Activated naive CD8-positive, alpha-beta T cell treated with anti-CD3 and anti-CD28 coated beads for 36 hours (primary cell): ENCODE data around the gene GTF3C5. TPM values are rescaled to one million over a fixed set of nuclear protein-coding genes. Genes with fewer than 3 reads are reported as not detected.
"Not testable (repeated sequence)": the region's sequence is repeated elsewhere in the genome, so short reads cannot be mapped to it uniquely, and the experiment has no call there.

Experiments
- DNase-seq: peaks from one replicate; pipeline ENCODE4 v3.0.0; 2021
- H3K27ac Mint-ChIP-seq: one replicate; pipeline ENCODE4 v1.8.0; 2022; ENCODE audit warnings: mild to moderate bottlenecking, moderate library complexity, mixed read lengths
- H3K27me3 Mint-ChIP-seq: one replicate; pipeline ENCODE4 v1.8.0; 2022; ENCODE audit warnings: mild to moderate bottlenecking, mixed read lengths
- H3K36me3 Mint-ChIP-seq: one replicate; pipeline ENCODE4 v1.8.0; 2021; ENCODE audit warnings: mild to moderate bottlenecking, mixed read lengths
- H3K4me1 Mint-ChIP-seq: one replicate; pipeline ENCODE4 v1.8.0; 2021; ENCODE audit warnings: mixed read lengths
- H3K4me3 Mint-ChIP-seq: one replicate; pipeline ENCODE4 v1.8.0; 2022; ENCODE audit warnings: mild to moderate bottlenecking, moderate library complexity, mixed read lengths
- H3K9me3 Mint-ChIP-seq: one replicate; pipeline ENCODE4 v1.8.0; 2022; ENCODE audit warnings: mixed read lengths
- total RNA-seq, 2 experiments: library from RNA; stranded (reverse); gene quantifications; one replicate each; pipeline ENCODE4 v1.2.3, GENCODE V29; 2021

The GTF3C5 gene
- total RNA-seq, 2 experiments from 2014 or later = 85.4 to 90.2 TPM

DNA sequence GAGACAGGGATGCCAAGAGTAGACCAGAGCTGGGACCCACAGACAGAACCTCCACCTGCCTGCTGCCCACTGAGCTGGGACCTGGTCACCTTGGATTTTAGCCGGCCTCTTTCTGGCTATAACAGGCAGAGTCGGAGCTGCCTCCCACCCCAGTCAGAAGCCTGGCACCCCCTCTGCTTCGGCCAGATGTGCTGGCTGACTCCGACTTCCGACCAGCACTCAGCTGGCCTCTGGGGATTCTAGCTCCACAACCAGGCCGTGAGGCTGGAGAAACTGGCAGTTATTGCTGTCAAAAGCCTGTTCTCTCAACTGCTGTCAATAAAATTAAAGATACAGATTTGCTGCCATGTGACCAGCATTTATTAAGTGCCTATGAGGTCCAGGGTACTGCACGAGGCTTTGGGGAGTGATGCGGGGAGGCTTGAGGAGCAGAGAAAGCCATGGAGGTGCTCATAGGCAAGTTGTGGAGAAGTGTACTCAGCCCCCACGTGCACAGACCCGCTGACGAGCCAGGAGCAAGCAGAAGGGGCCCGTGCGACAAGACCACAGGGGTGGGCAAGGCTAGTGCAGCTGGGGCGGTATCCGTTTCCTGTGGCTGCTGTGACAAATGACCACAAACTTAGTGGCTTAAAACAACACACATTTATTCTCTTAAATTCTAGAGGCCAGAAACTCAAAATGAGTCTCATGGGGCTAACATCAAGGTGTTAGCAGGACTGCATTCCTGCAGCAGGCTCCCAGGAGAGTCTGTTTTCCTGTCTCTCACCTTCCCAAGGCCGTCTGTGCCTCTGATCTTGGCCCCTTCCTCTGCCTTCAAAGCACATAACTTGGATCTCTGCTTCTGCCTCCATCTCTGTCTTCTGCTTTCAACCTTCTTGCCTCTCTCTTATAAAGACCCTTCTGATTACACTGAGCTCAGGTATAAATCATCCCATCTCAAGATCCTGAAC is 39.2 kb upstream of the GTF3C5 start:
- H3K4me3 Mint-ChIP-seq = no peak overlapping the region
- DNase-seq = no peak
- H3K27me3 Mint-ChIP-seq = peaks cover 17% of the 10 kb centered on the region

DNA sequence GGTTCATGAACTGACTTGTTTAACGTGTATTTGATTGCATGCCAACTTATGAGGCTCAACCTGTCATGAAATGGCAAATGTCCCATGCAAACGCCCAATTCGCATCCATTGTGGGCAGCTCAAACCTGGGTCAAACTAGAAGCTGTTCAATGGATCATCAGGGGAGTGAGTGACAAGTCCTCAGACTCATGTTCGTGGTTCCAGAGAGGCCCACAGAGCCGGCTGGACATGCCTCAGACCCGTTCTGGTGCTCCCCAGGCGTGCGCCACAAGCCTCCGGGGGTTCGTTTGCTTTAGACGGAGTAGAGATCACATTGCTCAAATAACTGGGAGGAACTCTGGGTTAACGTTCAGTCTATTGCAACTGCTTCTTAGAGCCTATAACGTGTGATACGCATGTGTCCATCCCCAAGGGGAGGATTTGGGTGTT is 37.3 kb upstream of the GTF3C5 start:
- Mint-ChIP-seq H3K4me1 (peaks cover 4% of the 10 kb centered on the region), H3K4me3 (no peak overlapping the region), H3K27me3 (peaks cover 17% of the 10 kb centered on the region), H3K27ac (no peak overlapping the region), H3K9me3 (peaks cover 2% of the 10 kb centered on the region), H3K36me3 (no peaks in the 10 kb centered on the region)
- DNase-seq = no peak

More for the DNA sequence above, 39.2 kb upstream of the GTF3C5 start:
- Mint-ChIP-seq H3K36me3 (no peaks in the 10 kb centered on the region), H3K4me1 (peaks cover 4% of the 10 kb centered on the region), H3K27ac (no peak overlapping the region), H3K9me3 (peaks cover 2% of the 10 kb centered on the region)

DNA sequence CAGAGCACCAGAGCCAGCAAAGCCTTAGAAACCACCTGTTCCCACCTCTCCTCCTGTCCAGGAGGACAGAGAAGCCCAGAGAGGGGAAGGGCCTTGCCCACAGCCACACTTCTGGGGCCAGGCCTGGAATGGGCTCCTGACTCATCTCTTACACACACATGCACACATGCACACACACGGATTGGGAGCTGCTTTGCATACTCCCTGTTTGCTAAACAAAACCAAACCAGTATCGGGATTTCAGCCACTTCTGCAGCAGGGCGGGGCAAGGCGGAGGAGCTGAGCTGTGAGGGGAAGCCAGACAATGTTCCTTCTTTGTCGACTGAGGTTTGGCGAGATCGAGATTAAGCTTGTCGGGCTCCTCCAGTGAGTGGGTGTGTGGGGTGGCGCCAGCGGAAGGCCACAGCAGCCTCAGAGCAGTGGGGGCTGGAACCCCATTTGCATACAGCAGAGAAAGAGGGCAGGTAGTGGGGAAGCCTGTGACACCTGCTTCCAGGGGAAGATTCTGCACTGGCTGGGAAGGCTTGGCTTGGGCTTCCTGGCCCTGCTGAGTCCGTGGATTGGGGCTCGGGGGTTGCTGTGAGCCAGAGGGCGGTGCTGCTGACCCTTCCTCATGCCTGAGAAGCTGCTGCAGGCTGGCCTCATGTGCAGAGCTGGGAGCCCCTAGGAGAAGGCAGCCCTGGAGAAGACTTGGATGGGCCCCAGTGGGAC is 36.2 kb upstream of the GTF3C5 start:
- peaks cover 2% of the 10 kb centered on the region for H3K9me3 Mint-ChIP-seq
- H3K4me3 Mint-ChIP-seq = no peak overlapping the region
- H3K27me3 Mint-ChIP-seq = peaks cover 22% of the 10 kb centered on the region
- peaks cover 4% of the 10 kb centered on the region for H3K4me1 Mint-ChIP-seq
- H3K27ac Mint-ChIP-seq = no peak overlapping the region
- H3K36me3 Mint-ChIP-seq = no peaks in the 10 kb centered on the region
- DNase-seq = no peak

GRCh38 chr9:132995121-132995420 is 35.7 kb upstream of the GTF3C5 start:
- Mint-ChIP-seq H3K27me3 (peaks cover 22% of the 10 kb centered on the region), H3K36me3 (no peaks in the 10 kb centered on the region), H3K9me3 (peaks cover 2% of the 10 kb centered on the region), H3K4me3 (no peak overlapping the region), H3K4me1 (peaks cover 4% of the 10 kb centered on the region), H3K27ac (no peak overlapping the region)
- DNase-seq = no peak

DNA sequence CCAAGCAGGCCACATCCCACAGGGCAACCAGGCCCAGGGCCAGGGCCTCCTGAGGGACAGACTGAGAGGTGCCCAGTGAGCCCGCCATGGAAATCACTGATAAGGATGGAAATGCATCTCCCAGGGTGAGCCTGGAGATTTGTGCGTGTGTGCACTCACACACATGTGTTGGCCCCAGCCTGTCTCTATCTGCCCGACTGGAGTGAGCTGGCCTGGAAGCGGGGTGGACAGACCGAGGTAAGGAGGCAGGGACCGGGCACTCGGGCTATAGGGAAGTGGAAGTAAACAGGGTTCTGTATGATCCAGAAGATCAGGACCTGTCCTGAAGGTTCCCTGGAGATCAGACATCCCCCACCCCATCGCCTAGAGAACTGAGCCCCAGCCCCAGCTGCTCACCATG is 34.9 kb upstream of the GTF3C5 start:
- Mint-ChIP-seq H3K9me3 (no peaks in the 10 kb centered on the region), H3K36me3 (no peaks in the 10 kb centered on the region), H3K27ac (no peak overlapping the region), H3K27me3 (peaks cover 28% of the 10 kb centered on the region), H3K4me3 (no peak overlapping the region), H3K4me1 (peaks cover 4% of the 10 kb centered on the region)
- no peak for DNase-seq

GRCh38 chr9:132996526-132996925 is 34.3 kb upstream of the GTF3C5 start:
- no peak overlapping the region for H3K4me3 Mint-ChIP-seq
- H3K27ac Mint-ChIP-seq = no peak overlapping the region
- H3K27me3 Mint-ChIP-seq = peaks cover 32% of the 10 kb centered on the region
- H3K9me3 Mint-ChIP-seq = no peaks in the 10 kb centered on the region
- no peak for DNase-seq
- no peaks in the 10 kb centered on the region for H3K36me3 Mint-ChIP-seq
- H3K4me1 Mint-ChIP-seq = peaks cover 4% of the 10 kb centered on the region

DNA sequence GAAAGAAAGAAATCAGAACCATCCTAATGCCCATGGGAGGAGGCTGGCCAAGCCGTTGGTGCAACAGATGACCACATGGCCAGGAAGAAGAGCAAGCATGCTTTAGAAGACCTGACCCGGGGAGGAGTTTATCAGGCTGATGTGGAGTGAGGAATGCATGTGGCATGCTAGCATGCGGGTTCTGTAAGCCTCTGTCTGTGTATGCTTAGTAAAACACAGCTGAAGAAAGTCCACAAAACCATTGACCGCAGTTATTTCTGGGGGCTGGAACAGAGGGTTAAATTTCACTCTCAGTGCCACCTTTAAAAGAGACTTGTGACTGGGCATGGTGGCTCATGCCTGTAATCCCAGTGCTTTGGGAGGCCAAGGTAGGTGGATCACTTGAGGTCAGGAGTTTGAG is 33.2 kb upstream of the GTF3C5 start:
- Mint-ChIP-seq H3K27ac (no peak overlapping the region), H3K4me3 (no peak overlapping the region), H3K36me3 (no peaks in the 10 kb centered on the region), H3K27me3 (peaks cover 41% of the 10 kb centered on the region), H3K4me1 (peaks cover 4% of the 10 kb centered on the region), H3K9me3 (no peaks in the 10 kb centered on the region)
- DNase-seq = no peak

DNA sequence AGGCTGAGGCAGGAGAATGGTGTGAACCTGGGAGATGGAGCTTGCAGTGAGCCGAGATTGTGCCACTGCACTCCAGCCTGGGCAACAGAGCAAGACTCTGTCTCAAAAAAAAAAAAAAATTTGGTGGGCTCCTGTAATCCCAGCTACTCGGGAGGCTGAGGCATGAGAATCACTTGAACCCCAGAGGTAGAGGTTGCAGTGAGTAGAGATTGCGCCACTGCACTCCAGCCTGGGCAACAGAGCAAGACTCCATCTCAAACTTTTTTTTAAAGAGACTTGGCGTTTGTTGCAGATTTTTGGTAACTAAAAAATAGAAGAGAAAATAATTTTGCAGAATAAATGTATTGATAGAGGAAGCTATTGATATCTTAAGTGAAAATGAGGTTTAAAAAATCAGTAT is 32.6 kb upstream of the GTF3C5 start:
- H3K4me1 Mint-ChIP-seq, H3K27ac Mint-ChIP-seq, H3K4me3 Mint-ChIP-seq, H3K9me3 Mint-ChIP-seq, H3K36me3 Mint-ChIP-seq, DNase-seq: not testable (repeated sequence)
- H3K27me3 Mint-ChIP-seq = peaks cover 41% of the 10 kb centered on the region

GRCh38 chr9:132998831-132999635 is 31.8 kb upstream of the GTF3C5 start:
- no peaks in the 10 kb centered on the region for H3K9me3 Mint-ChIP-seq
- DNase-seq = no peak

DNA sequence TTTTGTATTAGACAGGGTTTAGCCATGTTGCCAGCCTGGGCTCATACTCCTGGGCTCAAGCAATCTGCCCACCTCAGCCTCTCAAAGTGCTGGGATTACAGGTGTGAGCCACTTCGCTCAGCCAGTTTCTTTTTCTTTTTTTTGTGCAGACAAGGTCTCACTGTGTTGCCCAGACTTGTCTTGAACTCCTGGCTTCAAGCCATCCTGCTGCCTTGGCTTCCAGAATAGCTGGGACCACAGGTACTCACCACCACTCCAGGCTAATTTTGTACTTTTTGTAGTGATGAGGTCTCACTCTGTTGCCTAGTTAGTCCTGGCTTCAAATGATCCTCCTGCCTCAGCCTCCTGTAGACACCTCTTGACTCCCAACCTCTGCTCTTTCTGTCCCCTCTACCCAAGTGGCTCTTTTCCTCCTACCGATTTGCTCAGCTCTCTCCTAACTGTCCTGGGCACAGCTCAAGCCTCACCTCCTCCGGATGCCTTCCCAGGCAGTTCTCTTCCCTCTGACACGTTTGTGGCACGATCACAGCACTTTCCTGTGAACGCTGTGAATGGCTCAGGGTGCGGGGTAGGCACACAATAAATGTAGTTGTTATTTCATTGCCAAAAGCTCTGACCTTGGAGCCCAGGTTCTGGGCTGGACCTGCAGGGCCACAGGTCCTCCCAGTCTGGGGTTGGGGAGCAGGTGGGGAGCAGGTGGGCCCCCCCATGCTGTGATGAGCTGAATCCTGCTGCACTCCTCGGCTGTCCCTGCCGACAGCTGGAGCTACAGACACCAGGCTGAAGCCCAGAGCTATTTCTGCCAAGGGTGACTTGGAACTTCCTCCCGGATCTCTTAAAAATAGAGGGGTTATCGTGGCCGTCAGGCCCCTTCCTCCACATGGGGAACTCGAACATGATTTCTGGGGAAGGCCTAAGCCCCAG is 28.4 kb upstream of the GTF3C5 start:
- no peaks in the 10 kb centered on the region for H3K4me1 Mint-ChIP-seq

More at GRCh38 chr9:132998831-132999635, 31.8 kb upstream of the GTF3C5 start:
- Mint-ChIP-seq H3K36me3 (no peaks in the 10 kb centered on the region), H3K27me3 (peaks cover 50% of the 10 kb centered on the region), H3K4me3 (no peak overlapping the region), H3K4me1 (peaks cover 4% of the 10 kb centered on the region), H3K27ac (no peak overlapping the region)

GRCh38 chr9:133003071-133003461 is 27.7 kb upstream of the GTF3C5 start:
- DNase-seq = no peak
- H3K27me3 Mint-ChIP-seq = peaks cover 63% of the 10 kb centered on the region
- no peak overlapping the region for H3K4me3 Mint-ChIP-seq
- H3K4me1 Mint-ChIP-seq = no peaks in the 10 kb centered on the region
- H3K36me3 Mint-ChIP-seq = no peaks in the 10 kb centered on the region
- no peaks in the 10 kb centered on the region for H3K9me3 Mint-ChIP-seq
- no peak overlapping the region for H3K27ac Mint-ChIP-seq

More for the DNA sequence above, 28.4 kb upstream of the GTF3C5 start:
- DNase-seq = no peak
- H3K4me3 Mint-ChIP-seq = no peak overlapping the region
- H3K27me3 Mint-ChIP-seq = peaks cover 60% of the 10 kb centered on the region
- H3K9me3 Mint-ChIP-seq = no peaks in the 10 kb centered on the region
- H3K27ac Mint-ChIP-seq = no peak overlapping the region
- H3K36me3 Mint-ChIP-seq = no peaks in the 10 kb centered on the region

GRCh38 chr9:133003671-133004090 is 27.1 kb upstream of the GTF3C5 start:
- peaks cover 69% of the 10 kb centered on the region for H3K27me3 Mint-ChIP-seq
- no peaks in the 10 kb centered on the region for H3K36me3 Mint-ChIP-seq
- no peak overlapping the region for H3K27ac Mint-ChIP-seq

DNA sequence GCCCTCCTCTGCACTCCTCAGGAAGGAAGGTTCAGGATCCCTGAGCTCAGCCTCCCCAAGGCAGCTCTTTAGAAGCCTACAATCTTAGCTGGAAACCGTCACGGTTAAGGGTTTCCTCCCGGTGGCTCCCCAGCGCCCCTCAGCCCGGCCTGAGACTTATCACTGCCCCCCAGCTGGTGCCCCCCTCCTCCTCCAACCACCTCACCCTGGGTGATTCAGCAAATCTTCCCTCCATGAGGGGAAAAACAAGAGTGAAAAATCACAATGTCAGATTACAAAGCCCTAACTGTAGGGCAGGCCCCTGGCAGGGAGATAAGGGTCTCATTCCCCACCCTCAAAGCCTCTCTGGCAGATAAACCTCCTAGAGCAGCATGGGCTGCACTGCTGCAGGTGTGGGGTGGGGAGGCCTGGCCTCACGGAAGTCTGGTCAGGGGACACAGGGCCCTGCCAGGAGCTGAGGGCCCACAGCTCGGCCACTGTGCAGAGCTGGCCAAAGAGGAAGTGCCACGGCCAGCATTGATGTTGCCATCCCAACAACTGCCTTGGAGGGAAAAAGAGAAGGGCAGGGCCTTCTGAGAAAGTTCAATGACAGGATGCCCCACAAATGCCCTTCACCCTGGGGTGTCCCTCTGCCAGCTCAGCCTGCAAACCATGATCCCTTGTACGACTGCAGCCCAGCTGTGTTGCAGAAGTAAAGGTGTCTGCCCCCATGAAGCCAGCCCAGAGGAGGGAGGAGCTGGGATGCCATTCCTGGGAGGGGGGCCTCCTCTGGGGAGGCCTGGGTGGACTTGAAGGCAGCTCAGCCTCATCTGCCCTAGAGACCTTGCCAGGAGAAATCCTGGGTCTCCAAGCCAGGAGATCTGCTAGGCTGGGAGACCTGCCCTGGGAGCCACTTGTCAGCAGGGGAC is 26.5 kb upstream of the GTF3C5 start:
- no peaks in the 10 kb centered on the region for H3K4me1 Mint-ChIP-seq
- H3K27me3 Mint-ChIP-seq = peaks cover 68% of the 10 kb centered on the region
- H3K4me3 Mint-ChIP-seq = no peak overlapping the region
- no peak for DNase-seq
- no peaks in the 10 kb centered on the region for H3K36me3 Mint-ChIP-seq
- H3K9me3 Mint-ChIP-seq = no peaks in the 10 kb centered on the region
- no peak overlapping the region for H3K27ac Mint-ChIP-seq

More at GRCh38 chr9:133003671-133004090, 27.1 kb upstream of the GTF3C5 start:
- Mint-ChIP-seq H3K4me1 (no peaks in the 10 kb centered on the region), H3K4me3 (no peak overlapping the region), H3K9me3 (no peaks in the 10 kb centered on the region)
- DNase-seq = no peak
